HG03354 (cell line): ENCODE measurements around the gene CASQ1.

ENCODE experiments used
- ATAC-seq: cut with Tn5 transposase; IDR thresholded peaks from one replicate; pipeline ENCODE4 v1.9.1; 2021; ENCODE audit warnings: mild to moderate bottlenecking; ENCODE audit not compliant: unreplicated experiment, poor library complexity, severe bottlenecking

Gene CASQ1

DNA sequence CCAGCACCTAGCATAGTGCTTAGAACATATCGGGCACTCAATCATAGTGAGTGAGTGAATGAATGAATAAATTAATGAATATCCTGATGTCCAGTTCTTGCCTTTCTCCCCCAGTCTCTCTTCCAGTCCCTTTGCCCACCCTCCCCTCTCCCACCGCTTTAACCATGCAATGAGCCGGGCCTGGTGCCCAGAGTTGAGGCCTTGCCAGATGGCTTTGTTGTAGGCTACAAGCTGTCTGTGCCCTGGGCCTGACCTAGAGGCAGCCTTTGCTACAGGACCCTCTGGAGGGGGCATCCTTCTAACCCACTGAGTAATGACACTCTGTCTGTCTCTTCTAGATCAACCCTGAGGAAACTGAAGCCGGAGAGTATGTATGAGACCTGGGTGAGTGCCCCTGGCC, 6.9 kb downstream of the CASQ1 start:
- no peak for ATAC-seq

GRCh38 chr1:160200786-160201185, 10.4 kb downstream of the CASQ1 start:
- ATAC-seq: no peak

DNA sequence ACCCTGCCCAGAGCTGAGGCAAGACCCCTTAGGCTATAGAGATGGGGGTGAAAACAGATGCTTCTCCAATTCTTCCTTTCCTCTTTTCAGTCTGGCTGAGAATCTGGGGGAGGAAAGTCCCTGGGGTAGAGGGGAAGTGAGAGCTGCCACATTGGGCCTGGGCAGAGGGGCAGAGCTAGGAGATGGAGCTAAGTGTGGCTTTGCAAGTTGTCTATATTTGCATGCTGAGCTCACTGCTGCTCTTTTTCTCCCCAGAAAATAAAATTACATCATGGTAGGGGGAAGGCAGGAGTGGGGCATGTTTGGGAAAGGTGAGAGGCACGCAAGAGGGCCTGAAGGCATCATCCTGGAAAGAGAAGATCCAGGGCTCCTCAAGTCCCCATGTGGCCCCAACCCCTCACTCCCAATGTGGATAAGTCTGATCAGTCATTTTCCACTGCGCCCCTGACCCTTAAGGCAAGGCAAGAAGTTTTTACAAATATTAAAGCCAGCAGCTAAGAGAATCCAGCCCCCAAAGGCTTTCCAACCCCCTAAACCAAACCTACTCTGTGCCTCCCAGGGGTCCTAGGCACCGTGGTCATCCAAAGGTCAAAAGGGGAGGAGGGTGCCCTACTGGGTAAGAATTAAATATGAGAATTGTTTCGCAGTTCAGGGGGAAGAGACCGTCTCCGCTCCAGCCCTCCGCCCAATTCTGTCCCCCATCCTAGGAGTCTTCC, 14.3 kb downstream of the CASQ1 start:
- peak; percentile 69 for ATAC-seq

- peak; percentile 56 for ATAC-seq
Observed at GRCh38 chr1:160205242-160206035, 15.1 kb downstream of the CASQ1 start, which contains the start of gene PEA15. Gene PEA15 (plus strand): TSS chr1:160205384. CDS start chr1:160211545, 6,161 bp downstream.

DNA sequence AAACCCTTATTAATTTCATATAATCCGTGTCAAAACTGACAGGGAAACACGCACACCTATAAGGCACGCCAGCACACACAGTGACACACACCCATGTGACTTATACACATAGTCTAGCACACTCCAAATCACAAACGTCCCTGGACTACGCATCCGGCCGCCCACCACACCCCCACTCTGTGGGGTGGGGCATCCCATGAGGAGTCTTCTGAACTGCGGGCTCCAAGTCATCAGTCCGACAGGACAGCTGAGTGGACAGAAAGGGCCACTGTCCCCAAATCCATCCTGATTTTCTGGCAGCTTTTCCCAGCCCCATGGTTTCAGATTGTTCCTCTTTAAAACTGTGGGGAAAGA, 15.6 kb downstream of the CASQ1 start:
- ATAC-seq: peak; percentile 38

- no peak for ATAC-seq
Observed at GRCh38 chr1:160206421-160207117, 16.2 kb downstream of the CASQ1 start.

GRCh38 chr1:160207118-160207650, 16.8 kb downstream of the CASQ1 start:
- no peak for ATAC-seq

DNA sequence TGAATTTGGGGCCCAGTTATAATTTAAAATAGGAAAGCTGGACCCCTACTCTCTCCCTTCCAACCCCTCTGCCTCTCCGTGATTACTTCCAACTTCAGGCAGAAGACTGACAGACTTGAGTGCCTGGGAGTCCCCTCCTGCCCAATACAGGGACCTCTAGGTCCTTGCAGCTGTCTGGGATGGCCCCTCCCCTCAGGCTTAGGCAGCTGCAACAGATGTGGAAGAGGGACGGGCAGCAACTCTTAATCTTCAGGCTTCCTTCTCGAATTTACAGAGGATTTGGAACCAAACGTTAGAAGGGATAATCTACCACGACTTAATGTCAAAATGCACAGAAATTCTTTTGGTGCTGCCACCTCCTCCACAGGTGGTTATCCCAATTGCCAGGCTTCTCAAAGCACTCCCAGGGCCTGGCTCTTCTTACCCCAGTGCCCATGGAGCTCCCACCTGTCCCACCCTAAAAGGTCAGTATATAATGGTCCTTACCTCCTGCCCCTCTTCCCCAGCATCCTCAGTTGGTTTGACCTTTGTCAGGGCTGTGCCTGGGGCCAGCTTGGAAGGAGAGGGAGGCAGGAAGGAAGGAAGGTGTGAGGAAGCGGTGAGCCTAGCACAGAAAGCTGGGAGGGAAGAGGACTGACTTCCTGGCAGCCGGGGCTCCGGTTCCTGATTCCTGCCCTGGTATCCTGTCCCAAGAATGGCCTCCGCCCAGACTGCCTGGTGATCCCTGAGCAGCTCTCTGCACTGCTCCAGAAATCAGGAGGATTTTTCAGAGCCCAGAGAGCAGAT, 17.6 kb downstream of the CASQ1 start:
- ATAC-seq: no peak

DNA sequence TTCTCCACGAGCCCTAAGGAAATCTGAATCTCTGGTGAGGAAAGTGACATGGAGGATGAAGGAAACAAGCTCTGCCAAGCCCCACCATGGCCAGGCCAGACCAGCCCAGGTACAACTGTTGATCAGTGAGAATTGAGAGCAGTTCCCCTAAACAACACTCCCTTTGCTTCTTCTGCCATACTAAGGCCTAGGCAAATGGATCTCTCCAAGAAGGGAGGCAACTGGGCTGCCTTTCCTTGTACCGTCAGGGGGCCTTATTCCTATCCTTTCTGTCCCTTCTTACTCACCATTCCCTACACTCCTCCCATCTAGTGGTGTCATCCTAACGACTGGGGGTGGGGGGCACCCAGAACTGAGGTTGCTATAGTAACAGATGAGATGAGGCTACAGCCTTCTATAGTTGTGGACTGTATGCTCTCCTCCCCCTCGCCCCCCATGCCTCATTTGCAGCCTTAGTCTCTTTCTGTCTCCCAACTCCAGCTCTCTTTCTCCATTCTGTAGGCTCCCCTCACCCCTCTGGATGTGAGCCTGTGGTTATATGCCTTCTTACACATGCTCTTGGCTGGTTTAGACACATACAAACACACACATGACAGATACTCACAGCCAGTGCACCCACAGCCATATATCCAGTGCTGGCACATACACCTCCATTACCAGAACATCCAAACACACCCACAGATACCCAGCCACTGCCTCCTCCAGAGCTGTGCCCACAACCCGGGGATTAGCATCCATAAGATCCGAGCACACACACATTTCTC, 18.4 kb downstream of the CASQ1 start:
- no peak for ATAC-seq

DNA sequence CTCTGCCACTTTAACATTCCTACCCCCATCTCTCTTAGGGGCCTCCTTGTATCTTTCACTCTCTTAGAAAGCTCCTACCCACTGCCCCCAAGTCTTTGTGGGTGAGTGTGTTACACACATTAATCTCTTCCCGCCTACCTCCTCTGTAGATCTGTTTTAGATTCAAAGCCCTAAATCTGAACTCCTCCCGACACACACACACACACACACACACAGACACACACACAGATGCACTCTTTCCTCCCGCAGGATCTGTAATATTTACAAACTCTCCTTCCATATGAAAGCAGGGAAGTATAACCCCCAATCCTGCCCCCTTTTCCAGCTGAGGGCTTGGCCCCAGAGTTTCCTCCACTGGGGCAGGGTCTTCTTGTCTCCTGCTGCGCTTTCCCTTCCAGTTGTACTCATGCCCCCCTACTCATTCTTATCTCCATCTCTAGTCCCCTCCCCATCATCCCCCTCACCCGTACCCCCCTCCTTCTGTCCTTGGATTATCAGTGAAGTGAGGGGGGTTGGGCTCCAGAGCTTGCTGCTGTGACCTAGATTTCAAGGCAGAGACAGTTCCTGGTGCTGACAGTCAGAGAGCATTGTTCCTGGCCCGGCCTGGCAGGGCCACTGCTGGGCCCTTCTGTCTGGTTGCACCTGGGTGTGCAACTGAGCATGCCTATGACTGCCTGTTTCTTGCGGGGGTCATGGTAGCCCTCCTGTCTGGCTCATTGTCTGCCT, 19.1 kb downstream of the CASQ1 start:
- ATAC-seq: no peak

GRCh38 chr1:160210561-160210960, 20.2 kb downstream of the CASQ1 start:
- no peak for ATAC-seq

DNA sequence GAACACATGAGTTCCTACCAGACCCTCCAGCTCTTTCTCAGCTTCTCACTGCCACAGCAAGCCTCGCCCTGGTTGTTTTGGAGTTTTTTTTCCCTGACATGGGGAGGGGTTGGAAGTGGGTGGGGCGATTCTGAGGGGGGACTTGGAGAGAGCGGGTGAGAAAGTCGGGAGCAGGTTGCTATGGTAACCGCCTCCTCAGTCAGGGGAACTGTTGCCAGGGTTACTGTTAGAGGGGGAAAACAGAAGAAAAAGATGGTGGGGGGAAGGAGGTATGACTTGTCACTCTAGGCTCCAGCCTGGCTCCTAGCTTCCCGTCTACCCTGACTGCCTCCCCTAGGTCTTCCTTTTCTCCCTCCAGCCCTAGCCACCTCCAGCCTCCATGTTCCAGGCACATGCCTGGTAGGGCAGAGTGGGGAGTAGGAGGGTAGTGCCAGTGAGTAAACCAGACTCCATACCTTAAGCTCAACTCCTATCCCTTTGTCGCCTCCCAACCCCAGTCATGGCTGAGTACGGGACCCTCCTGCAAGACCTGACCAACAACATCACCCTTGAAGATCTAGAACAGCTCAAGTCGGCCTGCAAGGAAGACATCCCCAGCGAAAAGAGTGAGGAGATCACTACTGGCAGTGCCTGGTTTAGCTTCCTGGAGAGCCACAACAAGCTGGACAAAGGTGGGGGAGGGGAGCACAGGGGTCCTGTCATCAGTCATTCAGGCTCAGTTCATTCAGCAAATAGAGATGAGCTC, 20.8 kb downstream of the CASQ1 start:
- no peak for ATAC-seq

DNA sequence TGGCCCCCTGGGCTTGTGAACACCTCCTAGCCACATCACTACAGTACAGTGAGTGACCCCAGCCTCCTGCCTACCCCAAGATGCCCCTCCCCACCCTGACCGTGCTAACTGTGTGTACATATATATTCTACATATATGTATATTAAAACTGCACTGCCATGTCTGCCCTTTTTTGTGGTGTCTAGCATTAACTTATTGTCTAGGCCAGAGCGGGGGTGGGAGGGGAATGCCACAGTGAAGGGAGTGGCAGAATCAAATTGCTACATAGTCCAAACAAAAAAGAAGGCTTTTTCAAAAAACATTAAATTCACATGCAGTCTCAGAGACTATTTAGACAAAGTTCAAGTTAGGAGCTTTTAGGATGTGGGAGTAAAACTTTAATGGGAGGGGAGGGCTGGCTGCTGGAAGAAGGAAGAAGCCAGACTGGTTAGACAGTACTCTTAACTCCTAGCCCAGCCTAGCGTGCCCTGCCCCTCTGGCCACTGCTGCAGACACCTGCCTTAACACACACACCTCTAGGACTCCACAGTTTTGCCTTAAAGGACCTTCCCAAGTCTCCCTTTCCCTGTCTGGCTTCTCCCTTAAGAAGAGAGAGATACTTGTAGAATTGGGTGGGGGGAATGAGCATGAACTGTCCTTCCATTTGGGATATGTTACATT, 24.2 kb downstream of the CASQ1 start:
- no peak for ATAC-seq

GRCh38 chr1:160216301-160216700, 25.9 kb downstream of the CASQ1 start:
- no peak for ATAC-seq

- no peak for ATAC-seq
Observed at GRCh38 chr1:160217481-160218051, 27.2 kb downstream of the CASQ1 start.

DNA sequence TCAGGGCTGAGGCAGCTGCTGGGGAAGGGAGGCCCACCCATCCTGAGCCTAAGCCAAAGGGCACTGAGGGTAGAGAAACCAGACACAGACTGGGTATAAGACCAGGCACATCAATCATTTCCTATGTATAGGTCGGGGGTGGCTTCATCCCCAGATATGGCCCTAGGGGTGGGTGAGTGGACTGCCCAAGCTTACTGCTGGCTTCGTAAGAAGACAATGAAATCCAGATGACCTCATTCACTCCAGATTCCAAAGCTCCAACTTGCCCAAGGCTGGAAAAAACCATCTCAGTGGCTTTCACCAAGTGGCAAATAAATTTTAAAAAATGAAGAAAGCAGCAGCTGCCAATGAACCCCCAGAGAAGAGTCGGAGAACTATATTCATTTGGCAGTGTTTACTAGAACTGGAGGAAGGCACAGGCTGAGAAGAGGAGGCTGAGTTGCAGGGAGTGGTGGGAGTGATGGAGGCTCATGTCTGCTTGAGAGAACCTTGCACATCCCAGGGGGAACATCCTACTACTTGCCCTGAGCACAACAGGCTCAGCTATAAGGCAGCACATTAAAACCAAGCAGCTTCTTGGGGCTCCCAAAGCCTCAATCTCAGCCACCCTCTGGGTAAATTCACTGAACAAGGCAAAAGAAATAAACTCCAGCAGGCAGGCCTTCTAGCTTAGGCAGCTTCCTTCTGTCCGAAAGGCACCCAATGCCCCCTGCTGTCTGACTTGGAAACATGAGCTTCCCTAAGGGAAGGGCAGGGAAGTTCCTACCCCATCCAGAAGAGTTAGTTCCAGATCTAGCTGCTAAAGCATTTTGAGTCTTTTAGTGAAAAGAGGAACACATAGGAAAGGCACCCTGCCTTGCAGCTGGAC, 28.9 kb downstream of the CASQ1 start:
- ATAC-seq: no peak
